ENCODE data around the gene ADH1C.
"Not testable (repeated sequence)": the region's sequence is repeated elsewhere in the genome, so short reads cannot be mapped to it uniquely, and the experiment has no call there.

The ADH1C gene

GRCh38 chr4:99357948-99358347, 5.4 kb upstream of the ADH1C start:
- no peak for DNase-seq (ENCODE audit: low read depth)

- no peak for DNase-seq (ENCODE audit: low read depth)
These were observed 4.4 kb upstream of the ADH1C start for GRCh38 chr4:99356992-99357391.

GRCh38 chr4:99356149-99356548, 3.6 kb upstream of the ADH1C start:
- not testable (repeated sequence) for DNase-seq (ENCODE audit: low read depth)

- no peak for DNase-seq (ENCODE audit: low read depth)
These were observed 1.1 kb downstream of the ADH1C start for GRCh38 chr4:99351487-99351886.

DNA sequence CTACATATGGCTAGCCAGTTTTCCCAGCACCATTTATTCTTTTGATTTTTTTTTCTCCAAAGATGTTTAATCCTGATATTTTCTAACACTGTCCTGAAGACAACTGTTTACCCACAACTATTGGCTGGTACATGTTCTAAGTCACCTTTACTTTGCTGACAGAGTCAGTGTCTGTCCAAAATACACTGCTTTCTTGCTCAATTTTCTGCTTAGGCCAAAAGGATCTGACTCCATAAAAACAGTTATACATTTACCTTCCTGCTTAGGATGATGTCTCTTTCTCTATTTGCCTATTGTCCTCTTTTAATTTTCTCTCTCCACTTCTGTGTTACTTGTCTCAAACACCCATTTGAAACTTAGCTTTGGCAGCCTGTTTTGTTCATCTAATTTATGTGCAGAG, 3.2 kb downstream of the ADH1C start:
- DNase-seq (ENCODE audit: low read depth), result no peak

GRCh38 chr4:99342624-99343023, 9.9 kb downstream of the ADH1C start:
- not testable (repeated sequence) for DNase-seq (ENCODE audit: low read depth)

DNA sequence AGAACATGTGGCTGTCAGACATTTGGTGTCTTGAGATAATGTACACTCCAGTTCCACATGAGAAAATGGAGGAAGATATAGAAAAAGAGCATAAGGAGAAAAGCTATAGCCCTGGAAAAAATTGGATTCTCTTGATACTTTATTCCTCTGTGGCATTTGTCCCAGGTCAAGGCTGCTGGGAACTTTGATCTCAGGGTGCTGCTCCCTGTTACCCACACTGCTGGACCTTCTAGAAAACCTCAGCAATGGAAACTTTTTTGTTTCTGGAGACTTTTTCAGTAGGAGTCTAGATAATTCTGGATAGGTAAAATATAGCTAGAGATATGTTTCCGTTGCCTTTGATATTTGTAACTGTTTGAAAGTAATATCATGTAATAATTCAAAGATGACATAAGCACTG, 11.1 kb downstream of the ADH1C start:
- DNase-seq (ENCODE audit: low read depth), result no peak

DNA sequence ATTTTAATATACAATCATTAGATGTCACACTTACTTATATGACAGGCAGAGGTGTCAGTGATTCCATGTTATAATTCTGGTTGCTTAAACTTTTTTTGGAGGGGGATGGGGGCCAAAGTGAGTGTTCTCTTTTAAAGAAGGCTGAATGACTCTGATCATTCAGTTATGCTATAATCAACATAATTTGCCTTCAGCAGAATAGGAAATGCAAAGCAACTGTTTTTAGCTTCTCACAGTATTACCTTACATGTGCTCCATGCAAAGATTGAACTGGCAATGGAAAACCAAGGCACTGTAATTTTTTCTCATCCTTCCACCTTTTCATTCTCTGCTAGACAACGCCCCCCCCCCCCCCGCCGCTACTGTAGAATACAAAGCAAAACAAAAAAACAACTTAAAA, 13.4 kb downstream of the ADH1C start:
- no peak for DNase-seq (ENCODE audit: low read depth)

DNA sequence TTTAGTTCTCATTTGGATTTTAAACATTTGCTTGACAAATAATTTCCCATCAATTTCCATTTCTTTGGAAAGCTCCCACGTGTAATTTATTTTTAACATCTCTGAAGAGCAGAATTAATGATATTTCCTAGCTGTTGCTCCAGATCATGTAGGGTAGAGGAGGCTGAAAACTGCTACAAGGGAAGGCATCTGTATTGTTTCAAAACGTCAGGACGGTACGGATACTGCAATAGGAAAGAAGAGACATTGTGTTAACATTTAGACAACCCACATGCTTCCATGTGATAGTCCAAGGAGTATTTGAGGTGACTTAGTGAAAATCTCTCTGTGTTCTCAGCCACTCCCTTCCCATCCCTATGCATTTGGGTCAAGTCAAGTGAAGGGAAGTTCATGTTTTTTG, 16.0 kb downstream of the ADH1C start:
- DNase-seq (ENCODE audit: low read depth), result no peak

GRCh38 chr4:99334880-99335279, 17.7 kb downstream of the ADH1C start:
- DNase-seq (ENCODE audit: low read depth), result no peak

- DNase-seq (ENCODE audit: low read depth), result no peak
These were observed 21.9 kb downstream of the ADH1C start for GRCh38 chr4:99330648-99331047.

GRCh38 chr4:99329876-99330275, 22.7 kb downstream of the ADH1C start:
- DNase-seq (ENCODE audit: low read depth), result no peak

- DNase-seq (ENCODE audit: low read depth), result no peak
These were observed 27.6 kb downstream of the ADH1C start for GRCh38 chr4:99324979-99325378.

DNA sequence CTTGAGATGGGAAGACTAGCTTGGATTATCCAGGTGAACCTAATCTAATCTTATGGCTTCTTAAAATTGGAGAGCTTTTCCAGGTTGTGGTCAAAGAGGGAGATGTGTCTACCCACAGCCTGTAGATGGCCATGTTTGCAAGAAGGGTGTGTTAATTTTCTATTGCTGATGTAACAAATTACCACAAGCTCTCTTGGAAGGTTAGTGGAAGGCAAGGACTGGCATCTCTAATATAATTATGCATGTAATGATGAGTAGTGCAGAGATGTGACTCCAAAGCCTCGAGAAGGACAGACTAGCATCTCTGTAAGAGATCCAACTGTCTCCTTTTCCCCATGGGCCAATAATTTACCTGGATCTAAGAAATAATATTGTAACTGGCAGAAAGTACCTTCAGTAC, 28.2 kb downstream of the ADH1C start:
- DNase-seq (ENCODE audit: low read depth), result no peak

DNA sequence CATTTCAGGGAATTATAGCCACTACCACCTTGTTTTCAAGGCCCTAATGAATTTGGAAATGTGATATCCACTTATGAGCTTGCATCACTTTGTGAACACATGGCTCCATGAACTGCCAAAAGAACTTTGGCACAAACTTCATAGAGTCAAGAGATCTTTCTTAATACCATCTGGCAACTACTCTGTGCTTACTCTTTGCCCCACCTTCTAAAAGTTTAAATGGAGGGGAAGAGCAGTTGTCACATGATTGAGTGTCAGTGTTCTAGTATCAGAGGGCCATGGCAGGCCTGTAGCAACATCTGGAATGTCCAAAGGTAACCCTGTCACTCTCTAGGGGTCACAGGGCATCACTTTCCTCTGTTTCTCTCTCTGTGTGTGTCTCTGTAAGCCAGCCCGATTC, 28.8 kb downstream of the ADH1C start:
- DNase-seq (ENCODE audit: low read depth), result no peak

DNA sequence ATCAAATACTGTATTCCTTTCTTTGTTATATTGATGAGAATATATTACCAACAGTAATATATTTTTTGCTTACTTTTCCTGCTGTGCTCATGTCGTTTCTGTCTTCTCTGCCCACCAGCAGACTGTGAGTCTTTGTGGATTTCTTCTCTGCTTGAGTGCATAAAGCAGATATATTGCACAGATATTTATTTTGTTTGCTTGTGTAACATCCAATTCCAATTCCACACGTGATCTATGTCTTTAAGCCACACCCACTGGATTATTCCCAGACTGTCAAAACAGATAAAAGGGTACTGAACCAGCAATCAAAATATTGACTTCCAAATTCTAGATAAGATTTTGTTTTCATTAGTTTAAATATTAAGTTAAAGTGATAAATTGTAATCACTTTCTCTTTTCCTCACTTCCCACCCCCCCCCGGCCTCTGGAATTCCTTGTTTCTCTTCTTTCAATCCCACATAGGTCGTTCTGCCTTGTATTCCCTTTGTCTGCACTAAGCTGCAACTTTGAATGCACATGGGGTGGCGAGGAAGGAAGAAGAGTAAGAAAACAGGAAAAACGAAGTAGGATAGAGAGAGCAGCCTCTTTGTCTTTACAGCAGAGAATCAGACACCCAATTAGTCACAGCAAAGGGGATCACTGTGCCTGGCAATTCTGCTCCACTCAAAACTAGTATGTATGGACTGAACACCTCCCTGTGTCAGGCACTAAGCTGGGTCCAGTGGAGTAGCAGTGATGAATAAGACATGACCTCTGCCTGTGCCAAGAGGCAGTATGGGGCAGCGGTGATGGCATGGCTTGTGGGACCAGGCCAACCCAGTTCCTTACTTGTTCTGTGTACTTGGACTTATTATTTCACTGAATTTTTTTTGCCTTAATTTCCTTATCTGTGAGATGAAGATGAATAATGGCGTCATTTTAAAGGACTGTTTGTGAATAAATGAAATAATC, 31.0 kb downstream of the ADH1C start, which contains the start of gene ADH1B:
ADH1B (minus strand) TSS at position 161 of the 951 bp plus-strand sequence; CDS start at position 91, 70 bp downstream.
- DNase-seq (ENCODE audit: low read depth), result no peak

GRCh38 chr4:99317811-99318210, 34.7 kb downstream of the ADH1C start:
- not testable (repeated sequence) for DNase-seq (ENCODE audit: low read depth)

- no peak for DNase-seq (ENCODE audit: low read depth)
These were observed 35.2 kb downstream of the ADH1C start for GRCh38 chr4:99317354-99317753.

- no peak for DNase-seq (ENCODE audit: low read depth)
These were observed 36.7 kb downstream of the ADH1C start for GRCh38 chr4:99315839-99316238.

- no peak for DNase-seq (ENCODE audit: low read depth)
These were observed 38.3 kb downstream of the ADH1C start for GRCh38 chr4:99314211-99314610.

- no peak for DNase-seq (ENCODE audit: low read depth)
These were observed 42.2 kb downstream of the ADH1C start for GRCh38 chr4:99310389-99310788.

DNA sequence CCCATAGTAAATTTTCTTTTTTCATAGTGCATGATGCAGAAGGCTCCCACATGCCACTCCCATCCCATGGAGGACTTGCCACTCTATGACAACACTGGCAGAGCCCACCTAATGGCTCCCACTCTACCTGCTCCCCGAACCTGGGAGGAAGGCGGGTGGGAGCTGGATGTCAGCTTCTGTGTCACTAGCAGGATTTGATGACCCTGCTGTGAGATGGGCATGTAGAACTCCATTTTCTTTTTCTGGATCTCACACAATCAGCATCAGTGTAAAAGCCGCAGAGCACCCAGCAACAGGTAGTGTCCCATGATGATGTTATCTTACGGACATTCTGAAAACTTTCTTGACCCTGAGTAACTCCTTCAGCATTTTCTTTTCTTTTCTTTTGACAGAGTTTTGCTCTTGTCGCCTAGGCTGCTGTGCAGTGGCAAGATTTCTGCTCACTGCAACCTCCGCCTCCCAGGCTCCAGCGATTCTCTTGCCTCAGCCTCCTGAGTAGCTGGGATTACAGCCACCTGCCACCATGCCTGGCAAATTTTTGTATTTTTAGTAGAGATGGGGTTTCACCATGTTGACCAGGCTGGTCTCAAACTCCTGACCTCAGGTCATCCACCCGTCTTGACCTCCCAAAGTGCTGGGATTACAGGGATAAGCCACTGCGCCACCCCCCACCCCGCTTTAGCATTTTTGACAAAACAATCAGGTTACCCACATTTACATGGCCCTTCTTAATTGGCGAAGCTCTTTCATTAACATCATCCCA, 46.7 kb downstream of the ADH1C start:
- DNase-seq (ENCODE audit: low read depth), result no peak

Data from stimulated activated CD8-positive, alpha-beta memory T cell treated with anti-CD3 and anti-CD28 coated beads, Interleukin-15, amount 100 ng/mL, for 24 hours (primary cell).